ENCODE data around the gene MUC15. TPM values are rescaled to one million over a fixed set of nuclear protein-coding genes. Genes with fewer than 3 reads are reported as not detected.

MUC15 gene
- total and polyA plus RNA-seq, 2 donors (not counting 1 experiment from before 2014, with no cell fraction given) = not detected

DNA sequence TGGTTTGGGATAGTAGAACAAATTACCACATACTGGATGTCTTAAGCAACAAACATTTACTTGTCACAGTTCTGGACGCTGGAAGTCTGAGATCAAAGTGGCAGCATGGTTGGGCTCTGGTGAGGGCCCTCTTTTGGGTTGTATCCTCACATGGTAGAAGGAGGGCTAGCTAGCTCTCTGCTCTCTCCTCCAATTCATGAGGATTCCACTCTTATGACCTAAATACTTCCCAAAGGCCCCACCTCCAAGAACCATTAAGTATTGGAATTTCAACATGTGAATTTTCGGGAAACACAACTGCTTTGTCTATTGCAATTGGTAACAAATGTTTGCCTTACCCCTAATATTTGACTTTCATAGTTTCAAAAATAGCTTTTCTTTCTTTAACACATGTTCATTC is 52.6 kb downstream of the MUC15 start:
- Histone ChIP-seq H3K4me2 (ENCODE audit: extremely low read depth, insufficient read depth, low read length) (no peak overlapping the region), H3K9me3 (ENCODE audit: control insufficient read depth, insufficient read depth, low read depth, low read length) (no peaks in the 10 kb centered on the region), H3K9ac (ENCODE audit: insufficient read depth, low read length) (no peak overlapping the region), H3K4me1 (ENCODE audit: control insufficient read depth, extremely low read depth, insufficient read depth, low read length) (no peaks in the 10 kb centered on the region), H2AFZ (ENCODE audit: low read length) (no peak overlapping the region), H3K27me3 (ENCODE audit: control insufficient read depth, insufficient read depth, low read length) (no peaks in the 10 kb centered on the region), H3K4me3 (replicated peaks in 1 of 4; ENCODE audit: control extremely low read depth in 1 of 4, insufficient read depth in 1 of 4, low read depth in 3 of 4, low read length in 4 of 4) (no peak overlapping the region), H3K79me2 (ENCODE audit: control insufficient read depth, insufficient read depth, low read length) (no peaks in the 10 kb centered on the region), H3K36me3 (ENCODE audit: control insufficient read depth, insufficient read depth, low read length) (no peaks in the 10 kb centered on the region), H4K20me1 (ENCODE audit: control insufficient read depth, extremely low read depth, insufficient read depth, low read length) (no peaks in the 10 kb centered on the region), H3K27ac (ENCODE audit: insufficient read depth, low read length) (no peak overlapping the region)
- TF ChIP-seq EZH2 (IDR thresholded peaks at IDR 0.05; ENCODE audit: low read length, missing control alignments) = no peak
- TF ChIP-seq, protein P1, sequence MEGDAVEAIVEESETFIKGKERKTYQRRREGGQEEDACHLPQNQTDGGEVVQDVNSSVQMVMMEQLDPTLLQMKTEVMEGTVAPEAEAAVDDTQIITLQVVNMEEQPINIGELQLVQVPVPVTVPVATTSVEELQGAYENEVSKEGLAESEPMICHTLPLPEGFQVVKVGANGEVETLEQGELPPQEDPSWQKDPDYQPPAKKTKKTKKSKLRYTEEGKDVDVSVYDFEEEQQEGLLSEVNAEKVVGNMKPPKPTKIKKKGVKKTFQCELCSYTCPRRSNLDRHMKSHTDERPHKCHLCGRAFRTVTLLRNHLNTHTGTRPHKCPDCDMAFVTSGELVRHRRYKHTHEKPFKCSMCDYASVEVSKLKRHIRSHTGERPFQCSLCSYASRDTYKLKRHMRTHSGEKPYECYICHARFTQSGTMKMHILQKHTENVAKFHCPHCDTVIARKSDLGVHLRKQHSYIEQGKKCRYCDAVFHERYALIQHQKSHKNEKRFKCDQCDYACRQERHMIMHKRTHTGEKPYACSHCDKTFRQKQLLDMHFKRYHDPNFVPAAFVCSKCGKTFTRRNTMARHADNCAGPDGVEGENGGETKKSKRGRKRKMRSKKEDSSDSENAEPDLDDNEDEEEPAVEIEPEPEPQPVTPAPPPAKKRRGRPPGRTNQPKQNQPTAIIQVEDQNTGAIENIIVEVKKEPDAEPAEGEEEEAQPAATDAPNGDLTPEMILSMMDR (conservative IDR thresholded peaks at IDR 0.05 in 1 of 2, IDR thresholded peaks at IDR 0.05 in 1 of 2; ENCODE audit: low read depth in 1 of 2, low read length in 2 of 2) = no peak
- DNase-seq (ENCODE audit: low read depth in 2 of 2) = no peak

DNA sequence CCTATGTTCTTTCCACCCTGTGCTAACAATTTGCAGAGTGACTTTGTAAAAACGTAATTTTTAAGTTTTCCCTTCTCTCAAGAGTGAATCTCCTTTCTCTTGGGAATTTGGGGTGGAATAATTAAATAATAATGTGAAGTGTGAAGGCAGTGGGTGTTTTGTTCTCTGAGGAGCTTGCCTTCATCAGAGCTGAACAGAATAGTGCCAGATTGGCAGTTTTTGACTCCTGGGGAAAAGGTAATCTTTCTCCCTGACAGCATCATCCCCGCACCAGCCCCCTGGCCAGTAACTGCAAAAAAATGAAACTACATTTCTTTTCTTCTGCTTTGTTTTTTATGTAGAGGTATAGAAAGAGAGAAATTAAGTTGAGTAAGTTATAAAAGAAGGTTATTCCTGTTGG is 59.9 kb downstream of the MUC15 start:
- no peaks in the 10 kb centered on the region for H3K36me3 ChIP-seq (ENCODE audit: control insufficient read depth, insufficient read depth, low read length)
- no peak overlapping the region for H2AFZ ChIP-seq (ENCODE audit: low read length)
- H3K4me1 ChIP-seq (ENCODE audit: control insufficient read depth, extremely low read depth, insufficient read depth, low read length) = no peaks in the 10 kb centered on the region
- no peaks in the 10 kb centered on the region for H3K79me2 ChIP-seq (ENCODE audit: control insufficient read depth, insufficient read depth, low read length)
- H4K20me1 ChIP-seq (ENCODE audit: control insufficient read depth, extremely low read depth, insufficient read depth, low read length) = no peaks in the 10 kb centered on the region
- no peaks in the 10 kb centered on the region for H3K27me3 ChIP-seq (ENCODE audit: control insufficient read depth, insufficient read depth, low read length)
- no peak overlapping the region for H3K9ac ChIP-seq (ENCODE audit: insufficient read depth, low read length)
- no peak overlapping the region for H3K4me2 ChIP-seq (ENCODE audit: extremely low read depth, insufficient read depth, low read length)
- H3K9me3 ChIP-seq (ENCODE audit: control insufficient read depth, insufficient read depth, low read depth, low read length) = no peaks in the 10 kb centered on the region
- no peak overlapping the region for H3K4me3 ChIP-seq (replicated peaks in 1 of 4; ENCODE audit: control extremely low read depth in 1 of 4, insufficient read depth in 1 of 4, low read depth in 3 of 4, low read length in 4 of 4)
- TF ChIP-seq EZH2 (IDR thresholded peaks at IDR 0.05; ENCODE audit: low read length, missing control alignments) = no peak
- TF ChIP-seq, protein P1 (conservative IDR thresholded peaks at IDR 0.05 in 1 of 2, IDR thresholded peaks at IDR 0.05 in 1 of 2; ENCODE audit: low read depth in 1 of 2, low read length in 2 of 2) = no peak
- DNase-seq (ENCODE audit: low read depth in 2 of 2) = no peak
- H3K27ac ChIP-seq (ENCODE audit: insufficient read depth, low read length) = no peak overlapping the region

DNA sequence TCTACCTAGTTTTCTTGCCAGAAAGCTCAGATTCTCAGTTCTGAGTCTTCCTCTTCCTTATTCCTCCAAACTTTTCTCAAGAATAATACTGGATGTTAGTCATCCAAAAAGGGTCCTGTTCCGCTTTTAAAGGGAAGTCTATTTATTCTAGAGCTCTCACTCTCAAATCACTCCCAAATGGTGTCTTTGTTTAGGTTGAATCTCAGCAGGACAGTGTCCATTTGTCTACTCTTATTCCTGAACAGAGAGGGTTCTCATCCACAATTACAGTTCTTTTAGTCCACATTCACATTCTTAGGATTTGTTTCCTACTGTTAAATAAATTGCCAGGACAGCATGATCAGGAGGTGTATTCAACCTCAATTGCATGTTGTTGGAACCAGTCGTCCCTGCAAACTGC is 61.3 kb downstream of the MUC15 start:
- no peak overlapping the region for H2AFZ ChIP-seq (ENCODE audit: low read length)
- H3K36me3 ChIP-seq (ENCODE audit: control insufficient read depth, insufficient read depth, low read length) = no peaks in the 10 kb centered on the region
- no peaks in the 10 kb centered on the region for H3K9me3 ChIP-seq (ENCODE audit: control insufficient read depth, insufficient read depth, low read depth, low read length)
- H3K27me3 ChIP-seq (ENCODE audit: control insufficient read depth, insufficient read depth, low read length) = no peaks in the 10 kb centered on the region
- no peak overlapping the region for H3K9ac ChIP-seq (ENCODE audit: insufficient read depth, low read length)
- H3K79me2 ChIP-seq (ENCODE audit: control insufficient read depth, insufficient read depth, low read length) = no peaks in the 10 kb centered on the region
- no peaks in the 10 kb centered on the region for H3K4me1 ChIP-seq (ENCODE audit: control insufficient read depth, extremely low read depth, insufficient read depth, low read length)
- TF ChIP-seq, protein P1 (conservative IDR thresholded peaks at IDR 0.05 in 1 of 2, IDR thresholded peaks at IDR 0.05 in 1 of 2; ENCODE audit: low read depth in 1 of 2, low read length in 2 of 2) = no peak
- no peak for TF ChIP-seq EZH2 (IDR thresholded peaks at IDR 0.05; ENCODE audit: low read length, missing control alignments)
- no peak for DNase-seq (ENCODE audit: low read depth in 2 of 2)
- no peak overlapping the region for H3K27ac ChIP-seq (ENCODE audit: insufficient read depth, low read length)
- H3K4me3 ChIP-seq (replicated peaks in 1 of 4; ENCODE audit: control extremely low read depth in 1 of 4, insufficient read depth in 1 of 4, low read depth in 3 of 4, low read length in 4 of 4) = no peak overlapping the region
- H4K20me1 ChIP-seq (ENCODE audit: control insufficient read depth, extremely low read depth, insufficient read depth, low read length) = no peaks in the 10 kb centered on the region
- no peak overlapping the region for H3K4me2 ChIP-seq (ENCODE audit: extremely low read depth, insufficient read depth, low read length)
